Measurements from ENCODE around the gene PRSS3.
"Not testable (repeated sequence)": the region's sequence is repeated elsewhere in the genome, so short reads cannot be mapped to it uniquely, and the experiment has no call there.

PRSS3 gene

GRCh38 chr9:33776578-33776977 lies 18.8 kb upstream of the PRSS3 start:
- no peaks in the 10 kb centered on the region for H3K36me3 Mint-ChIP-seq
- H3K4me1 Mint-ChIP-seq = peaks cover 6% of the 10 kb centered on the region
- no peak overlapping the region for H3K27ac Mint-ChIP-seq

GRCh38 chr9:33778700-33779351 lies 16.5 kb upstream of the PRSS3 start:
- ATAC-seq = peak; percentile 84
- Mint-ChIP-seq H3K9me3 (no peaks in the 10 kb centered on the region), H3K36me3 (no peaks in the 10 kb centered on the region), H3K4me3 (no peak overlapping the region), H3K4me1 (peaks cover 6% of the 10 kb centered on the region), H3K27ac (no peak overlapping the region)
- peak; percentile 17 to 71 for DNase-seq (ENCODE audit: low spot score in 2 of 2)

More at GRCh38 chr9:33776578-33776977, 18.8 kb upstream of the PRSS3 start:
- Mint-ChIP-seq H3K9me3 (no peaks in the 10 kb centered on the region), H3K4me3 (no peak overlapping the region)
- DNase-seq (ENCODE audit: low spot score in 2 of 2) (no peak), ATAC-seq (no peak)

GRCh38 chr9:33780276-33780675 lies 15.1 kb upstream of the PRSS3 start:
- no peak overlapping the region for H3K4me3 Mint-ChIP-seq
- peaks cover 6% of the 10 kb centered on the region for H3K4me1 Mint-ChIP-seq

GRCh38 chr9:33781736-33782135 lies 13.6 kb upstream of the PRSS3 start:
- no peak for ATAC-seq
- Mint-ChIP-seq H3K36me3 (no peaks in the 10 kb centered on the region), H3K27ac (no peak overlapping the region), H3K4me1 (peaks cover 6% of the 10 kb centered on the region), H3K4me3 (no peak overlapping the region), H3K9me3 (no peaks in the 10 kb centered on the region)
- no peak for DNase-seq (ENCODE audit: low spot score in 2 of 2)

More at GRCh38 chr9:33780276-33780675, 15.1 kb upstream of the PRSS3 start:
- H3K27ac Mint-ChIP-seq = no peak overlapping the region
- no peaks in the 10 kb centered on the region for H3K36me3 Mint-ChIP-seq
- DNase-seq (ENCODE audit: low spot score in 2 of 2) = no peak
- no peak for ATAC-seq
- no peaks in the 10 kb centered on the region for H3K9me3 Mint-ChIP-seq

GRCh38 chr9:33782395-33783152 lies 12.8 kb upstream of the PRSS3 start:
- H3K9me3 Mint-ChIP-seq = no peaks in the 10 kb centered on the region
- H3K4me3 Mint-ChIP-seq = no peak overlapping the region
- H3K27ac Mint-ChIP-seq = no peak overlapping the region
- ATAC-seq = no peak
- H3K4me1 Mint-ChIP-seq = peaks cover 6% of the 10 kb centered on the region
- DNase-seq (ENCODE audit: low spot score in 2 of 2) = no peak
- no peaks in the 10 kb centered on the region for H3K36me3 Mint-ChIP-seq

GRCh38 chr9:33785914-33786313 lies 9.4 kb upstream of the PRSS3 start:
- DNase-seq (ENCODE audit: low spot score in 2 of 2) = no peak
- no peaks in the 10 kb centered on the region for H3K9me3 Mint-ChIP-seq
- H3K4me1 Mint-ChIP-seq = no peaks in the 10 kb centered on the region
- no peak for ATAC-seq
- no peak overlapping the region for H3K4me3 Mint-ChIP-seq
- H3K36me3 Mint-ChIP-seq = no peaks in the 10 kb centered on the region
- no peak overlapping the region for H3K27ac Mint-ChIP-seq

- H3K4me3 Mint-ChIP-seq = no peak overlapping the region
- H3K36me3 Mint-ChIP-seq = no peaks in the 10 kb centered on the region
- no peaks in the 10 kb centered on the region for H3K4me1 Mint-ChIP-seq
- ATAC-seq (no peak), DNase-seq (ENCODE audit: low spot score in 2 of 2) (no peak)
- H3K9me3 Mint-ChIP-seq = no peaks in the 10 kb centered on the region
- H3K27ac Mint-ChIP-seq = no peak overlapping the region
Observed at GRCh38 chr9:33786681-33787080, 8.7 kb upstream of the PRSS3 start.

GRCh38 chr9:33787839-33788238 lies 7.5 kb upstream of the PRSS3 start:
- no peak overlapping the region for H3K4me3 Mint-ChIP-seq
- H3K4me1 Mint-ChIP-seq = no peaks in the 10 kb centered on the region

GRCh38 chr9:33789429-33789828 lies 5.9 kb upstream of the PRSS3 start:
- DNase-seq (ENCODE audit: low spot score in 2 of 2); ATAC-seq; H3K4me1 Mint-ChIP-seq; H3K36me3 Mint-ChIP-seq; H3K27ac Mint-ChIP-seq; H3K9me3 Mint-ChIP-seq; H3K4me3 Mint-ChIP-seq: not testable (repeated sequence)

More at GRCh38 chr9:33787839-33788238, 7.5 kb upstream of the PRSS3 start:
- no peaks in the 10 kb centered on the region for H3K9me3 Mint-ChIP-seq
- ATAC-seq (no peak), DNase-seq (ENCODE audit: low spot score in 2 of 2) (no peak)
- H3K36me3 Mint-ChIP-seq = no peaks in the 10 kb centered on the region
- H3K27ac Mint-ChIP-seq = no peak overlapping the region

GRCh38 chr9:33791117-33791516 lies 4.2 kb upstream of the PRSS3 start:
- H3K4me1 Mint-ChIP-seq = no peaks in the 10 kb centered on the region
- H3K27ac Mint-ChIP-seq = no peak overlapping the region
- no peak for DNase-seq (ENCODE audit: low spot score in 2 of 2)
- peak; percentile 35 for ATAC-seq
- no peaks in the 10 kb centered on the region for H3K9me3 Mint-ChIP-seq
- H3K36me3 Mint-ChIP-seq = no peaks in the 10 kb centered on the region
- no peak overlapping the region for H3K4me3 Mint-ChIP-seq

GRCh38 chr9:33793496-33793895 lies 1.9 kb upstream of the PRSS3 start:
- H3K36me3 Mint-ChIP-seq; H3K9me3 Mint-ChIP-seq; DNase-seq (ENCODE audit: low spot score in 2 of 2); H3K27ac Mint-ChIP-seq; ATAC-seq; H3K4me3 Mint-ChIP-seq; H3K4me1 Mint-ChIP-seq: not testable (repeated sequence)

GRCh38 chr9:33794560-33794959 lies 801 bp upstream of the PRSS3 start:
- Mint-ChIP-seq H3K9me3 (no peaks in the 10 kb centered on the region), H3K4me3 (no peak overlapping the region), H3K27ac (no peak overlapping the region), H3K4me1 (no peaks in the 10 kb centered on the region), H3K36me3 (no peaks in the 10 kb centered on the region)
- ATAC-seq (peak; percentile 83), DNase-seq (ENCODE audit: low spot score in 2 of 2) (no peak)

- Mint-ChIP-seq H3K27ac (peak overlapping the region; percentile 5), H3K4me3 (no peak overlapping the region), H3K4me1 (no peaks in the 10 kb centered on the region), H3K9me3 (no peaks in the 10 kb centered on the region), H3K36me3 (no peaks in the 10 kb centered on the region)
- ATAC-seq = no peak
- DNase-seq (ENCODE audit: low spot score in 2 of 2) = no peak
Observed at GRCh38 chr9:33795819-33796218, 458 bp downstream of the PRSS3 start.

GRCh38 chr9:33796679-33797078 lies 1.3 kb downstream of the PRSS3 start:
- not testable (repeated sequence) for H3K36me3 Mint-ChIP-seq; H3K4me3 Mint-ChIP-seq; DNase-seq (ENCODE audit: low spot score in 2 of 2)

GRCh38 chr9:33797837-33798236 lies 2.5 kb downstream of the PRSS3 start:
- DNase-seq (ENCODE audit: low spot score in 2 of 2) (no peak), ATAC-seq (no peak)
- no peaks in the 10 kb centered on the region for H3K36me3 Mint-ChIP-seq
- no peaks in the 10 kb centered on the region for H3K9me3 Mint-ChIP-seq
- no peak overlapping the region for H3K4me3 Mint-ChIP-seq
- H3K4me1 Mint-ChIP-seq = no peaks in the 10 kb centered on the region
- peak overlapping the region; percentile 46 for H3K27ac Mint-ChIP-seq

More at GRCh38 chr9:33796679-33797078, 1.3 kb downstream of the PRSS3 start:
- H3K9me3 Mint-ChIP-seq, ATAC-seq, H3K4me1 Mint-ChIP-seq, H3K27ac Mint-ChIP-seq: not testable (repeated sequence)

- Mint-ChIP-seq H3K36me3 (no peaks in the 10 kb centered on the region), H3K4me1 (no peaks in the 10 kb centered on the region), H3K27ac (no peak overlapping the region), H3K9me3 (no peaks in the 10 kb centered on the region), H3K4me3 (no peak overlapping the region)
- DNase-seq (ENCODE audit: low spot score in 2 of 2) = no peak
- ATAC-seq = no peak
Observed at GRCh38 chr9:33798545-33798944, 3.2 kb downstream of the PRSS3 start.

Data from stimulated activated effector memory CD8-positive, alpha-beta T cell treated with anti-CD3 and anti-CD28 coated beads, Interleukin-12 subunit alpha, Interleukin-12 subunit beta, amount 100 ng/mL, for 72 hours (primary cell).